BE2C (cell line): ENCODE results near the gene TMEM151B.
"Not testable (repeated sequence)": the region's sequence is repeated elsewhere in the genome, so short reads cannot be mapped to it uniquely, and the experiment has no call there.

Experiments
- DNase-seq: peaks from one replicate; pipeline ENCODE4 v3.0.0-alpha.2; 2020
- H3K27me3 ChIP-seq: fragments of 250-450 bp; sonication (Bioruptor Pico); 2 replicates; pipeline ENCODE4 v1.5.1; 2020; ENCODE audit warnings: mild to moderate bottlenecking
- H3K36me3 ChIP-seq: fragments of 250-450 bp; sonication (Bioruptor Pico); 2 replicates; pipeline ENCODE4 v1.5.1; 2020; ENCODE audit warnings: mild to moderate bottlenecking
- H3K4me1 ChIP-seq: fragments of 250-450 bp; sonication (Bioruptor Pico); 2 replicates; pipeline ENCODE4 v1.5.1; 2020
- H3K4me3 ChIP-seq: 2 replicates; pipeline ENCODE4 v1.5.1; 2011; ENCODE audit warnings: low read depth, low read length
- H3K9me3 ChIP-seq: fragments of 250-450 bp; sonication (Bioruptor Pico); 2 replicates; pipeline ENCODE4 v1.5.1; 2020
- CTCF ChIP-seq: IDR thresholded peaks from 2 replicates; pipeline ENCODE4 v1.5.1; 2012; ENCODE audit warnings: mild to moderate bottlenecking, low read depth, low read length

Gene TMEM151B

DNA sequence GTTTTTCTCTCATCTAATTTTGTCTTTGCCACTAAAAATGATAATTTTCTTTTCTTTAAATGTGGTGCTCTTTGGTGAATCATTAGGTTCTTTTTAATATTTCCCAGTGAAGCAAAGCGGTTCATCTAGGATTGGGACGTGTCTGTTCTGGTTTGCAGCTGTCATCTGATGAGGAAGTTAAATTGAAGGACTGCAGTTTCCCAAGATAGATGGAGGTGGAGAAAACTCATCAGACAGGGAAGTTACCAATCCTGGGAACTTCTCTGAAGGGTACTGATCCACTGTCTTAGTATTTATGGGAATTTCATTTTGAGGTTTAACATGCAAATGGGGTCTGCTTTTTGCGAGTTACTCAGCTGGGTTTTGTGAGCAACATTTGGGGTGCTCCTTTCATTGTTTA lies 45.3 kb downstream of the TMEM151B start:
- H3K27me3 ChIP-seq = no peaks in the 10 kb centered on the region
- peaks cover 16% of the 10 kb centered on the region for H3K36me3 ChIP-seq
- DNase-seq = no peak
- no peak for TF ChIP-seq CTCF
- no peaks in the 10 kb centered on the region for H3K4me1 ChIP-seq
- no peak overlapping the region for H3K4me3 ChIP-seq
- no peaks in the 10 kb centered on the region for H3K9me3 ChIP-seq

DNA sequence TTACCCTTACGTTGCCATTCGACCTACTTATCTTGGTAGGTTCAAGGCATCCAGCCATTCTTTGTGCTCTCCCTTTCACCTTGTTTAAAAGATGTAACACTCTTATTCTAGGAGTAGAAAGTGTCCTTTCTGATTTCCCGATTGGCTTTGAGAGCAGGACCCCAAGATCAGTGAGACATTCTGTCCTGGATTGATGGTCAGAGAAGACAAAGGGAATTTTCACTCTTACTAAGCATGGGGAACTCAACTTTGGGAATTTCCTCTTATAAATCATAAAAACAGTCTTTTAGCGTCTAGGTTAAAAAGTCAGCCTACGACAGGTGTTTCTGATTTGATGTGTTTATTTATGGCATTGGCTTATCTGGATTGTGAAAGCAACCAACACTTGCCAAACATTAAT lies 45.7 kb downstream of the TMEM151B start:
- TF ChIP-seq CTCF = no peak
- no peaks in the 10 kb centered on the region for H3K4me1 ChIP-seq

GRCh38 chr6:44316481-44316880 lies 46.2 kb downstream of the TMEM151B start:
- DNase-seq = no peak
- Histone ChIP-seq H3K9me3 (no peaks in the 10 kb centered on the region), H3K4me3 (no peak overlapping the region), H3K36me3 (peaks cover 7% of the 10 kb centered on the region), H3K27me3 (no peaks in the 10 kb centered on the region), H3K4me1 (no peaks in the 10 kb centered on the region)
- no peak for TF ChIP-seq CTCF

More for the DNA sequence above, 45.7 kb downstream of the TMEM151B start:
- Histone ChIP-seq H3K27me3 (no peaks in the 10 kb centered on the region), H3K36me3 (peaks cover 12% of the 10 kb centered on the region), H3K4me3 (no peak overlapping the region), H3K9me3 (no peaks in the 10 kb centered on the region)
- DNase-seq = no peak

GRCh38 chr6:44317136-44317631 lies 46.9 kb downstream of the TMEM151B start:
- H3K4me1 ChIP-seq, H3K9me3 ChIP-seq, DNase-seq: not testable (repeated sequence)

DNA sequence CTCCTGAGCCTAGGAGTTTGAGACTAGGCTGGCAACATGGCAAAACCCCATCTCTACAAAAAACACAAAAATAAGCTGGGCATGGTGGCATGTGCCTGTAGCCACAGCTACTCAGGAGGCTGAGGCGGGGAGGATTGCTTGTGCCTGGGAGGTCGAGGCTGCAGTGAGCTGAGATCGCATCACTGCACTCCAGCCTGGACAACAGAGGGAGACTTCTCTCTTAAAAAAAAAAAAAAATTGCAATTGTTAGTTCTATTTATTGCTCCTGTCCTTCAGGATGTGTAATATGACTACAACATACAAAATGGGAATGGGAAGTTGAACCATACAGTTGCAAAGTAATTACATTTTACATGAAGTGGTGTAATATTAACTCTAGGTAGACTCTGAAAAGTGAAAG lies 51.0 kb downstream of the TMEM151B start:
- Histone ChIP-seq H3K9me3 (no peaks in the 10 kb centered on the region), H3K36me3 (no peaks in the 10 kb centered on the region), H3K4me3 (no peak overlapping the region), H3K4me1 (no peaks in the 10 kb centered on the region), H3K27me3 (no peaks in the 10 kb centered on the region)
- no peak for DNase-seq
- no peak for TF ChIP-seq CTCF

More at GRCh38 chr6:44317136-44317631, 46.9 kb downstream of the TMEM151B start:
- H3K27me3 ChIP-seq, H3K4me3 ChIP-seq, H3K36me3 ChIP-seq: not testable (repeated sequence)

DNA sequence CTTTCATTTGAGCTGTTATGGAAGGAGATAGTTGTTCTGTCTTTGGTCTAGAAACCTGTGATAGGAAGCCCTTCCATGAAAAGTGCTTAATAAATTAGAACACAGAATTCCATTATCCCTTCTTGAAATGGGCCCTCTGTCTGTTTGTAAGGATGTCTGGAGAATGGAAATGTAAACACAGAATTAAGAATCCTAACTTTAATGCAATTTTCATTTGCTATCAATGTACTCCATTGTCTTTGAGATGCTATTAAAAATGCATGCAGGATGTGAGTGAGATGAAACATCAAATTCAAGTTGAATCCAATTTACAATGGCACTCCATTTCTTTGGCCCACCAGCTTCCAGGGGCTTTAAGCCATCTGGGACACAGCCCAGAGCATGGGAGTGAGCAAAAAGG lies 56.8 kb downstream of the TMEM151B start:
- H3K9me3 ChIP-seq = no peaks in the 10 kb centered on the region
- no peak overlapping the region for H3K4me3 ChIP-seq

More for the DNA sequence above, 56.8 kb downstream of the TMEM151B start:
- TF ChIP-seq CTCF = no peak
- no peaks in the 10 kb centered on the region for H3K36me3 ChIP-seq
- no peaks in the 10 kb centered on the region for H3K27me3 ChIP-seq
- H3K4me1 ChIP-seq = peaks cover 4% of the 10 kb centered on the region
- DNase-seq = no peak
